Erythroblast (primary cell): Measurements from ENCODE around the gene NDUFAF5.

Source experiments
- DNase-seq, 2 experiments: peaks; one replicate each; lab custom pipeline; 2025; lab: John Stamatoyannopoulos, UW
- GATA1 ChIP-seq: IDR thresholded peaks from 2 replicates; pipeline ENCODE4 v1.6.1; 2011; ENCODE audit warnings: low read depth, mild to moderate bottlenecking, control low read depth, low read length, moderate library complexity
- POLR2A ChIP-seq: IDR thresholded peaks from 2 replicates; pipeline ENCODE4 v1.6.1; 2011; ENCODE audit warnings: mild to moderate bottlenecking, low read length

Gene NDUFAF5

GRCh38 chr20:13857961-13858360 lies 73.1 kb downstream of the NDUFAF5 start:
- DNase-seq: no peak
- TF ChIP-seq POLR2A: no peak

GRCh38 chr20:13858439-13858838 lies 73.6 kb downstream of the NDUFAF5 start:
- DNase-seq: no peak
- no peak for TF ChIP-seq GATA1
- TF ChIP-seq POLR2A: no peak

- DNase-seq: no peak
- TF ChIP-seq POLR2A: no peak
- TF ChIP-seq GATA1: no peak
Measured at GRCh38 chr20:13858871-13859270, 74.0 kb downstream of the NDUFAF5 start.

GRCh38 chr20:13862245-13862644 lies 77.4 kb downstream of the NDUFAF5 start:
- DNase-seq: no peak
- TF ChIP-seq POLR2A (no peak), GATA1 (no peak)

GRCh38 chr20:13863244-13863643 lies 78.4 kb downstream of the NDUFAF5 start:
- DNase-seq: no peak
- TF ChIP-seq POLR2A (no peak), GATA1 (no peak)

GRCh38 chr20:13865156-13865555 lies 80.3 kb downstream of the NDUFAF5 start:
- TF ChIP-seq GATA1: no peak
- no peak for TF ChIP-seq POLR2A
- no peak for DNase-seq

- no peak for TF ChIP-seq GATA1
- no peak for TF ChIP-seq POLR2A
- DNase-seq: no peak
Measured at GRCh38 chr20:13865791-13866351, 81.0 kb downstream of the NDUFAF5 start.

- no peak for DNase-seq
- TF ChIP-seq POLR2A (no peak), GATA1 (no peak)
Measured at GRCh38 chr20:13868331-13868730, 83.5 kb downstream of the NDUFAF5 start.

- DNase-seq: no peak
- no peak for TF ChIP-seq POLR2A
- no peak for TF ChIP-seq GATA1
Measured at GRCh38 chr20:13870170-13870748, 85.4 kb downstream of the NDUFAF5 start.
